Measurements from ENCODE around the gene TMEM131.

- TF ChIP-seq, protein P1, sequence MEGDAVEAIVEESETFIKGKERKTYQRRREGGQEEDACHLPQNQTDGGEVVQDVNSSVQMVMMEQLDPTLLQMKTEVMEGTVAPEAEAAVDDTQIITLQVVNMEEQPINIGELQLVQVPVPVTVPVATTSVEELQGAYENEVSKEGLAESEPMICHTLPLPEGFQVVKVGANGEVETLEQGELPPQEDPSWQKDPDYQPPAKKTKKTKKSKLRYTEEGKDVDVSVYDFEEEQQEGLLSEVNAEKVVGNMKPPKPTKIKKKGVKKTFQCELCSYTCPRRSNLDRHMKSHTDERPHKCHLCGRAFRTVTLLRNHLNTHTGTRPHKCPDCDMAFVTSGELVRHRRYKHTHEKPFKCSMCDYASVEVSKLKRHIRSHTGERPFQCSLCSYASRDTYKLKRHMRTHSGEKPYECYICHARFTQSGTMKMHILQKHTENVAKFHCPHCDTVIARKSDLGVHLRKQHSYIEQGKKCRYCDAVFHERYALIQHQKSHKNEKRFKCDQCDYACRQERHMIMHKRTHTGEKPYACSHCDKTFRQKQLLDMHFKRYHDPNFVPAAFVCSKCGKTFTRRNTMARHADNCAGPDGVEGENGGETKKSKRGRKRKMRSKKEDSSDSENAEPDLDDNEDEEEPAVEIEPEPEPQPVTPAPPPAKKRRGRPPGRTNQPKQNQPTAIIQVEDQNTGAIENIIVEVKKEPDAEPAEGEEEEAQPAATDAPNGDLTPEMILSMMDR (IDR thresholded peaks at IDR 0.05): no peak
- no peak for TF ChIP-seq POLR2AphosphoS5 (IDR thresholded peaks at IDR 0.05; ENCODE audit: insufficient read depth in 1 of 2, low read depth in 1 of 2)
Observed at GRCh38 chr2:97785818-97786217, 209.9 kb downstream of the TMEM131 start.

All from vagina (tissue), 2 donors.